Caco-2 (cell line): Measurements from ENCODE around the gene APMAP. TPM values are rescaled to one million over a fixed set of nuclear protein-coding genes. Genes with fewer than 3 reads are reported as not detected.
"Not testable (repeated sequence)": the region's sequence is repeated elsewhere in the genome, so short reads cannot be mapped to it uniquely, and the experiment has no call there.

ENCODE experiments used
- BruUV-seq: library from RNA; stranded (reverse); fragments of 400-500 nt; replicated peaks from 2 replicates; lab custom pipeline; 2021; lab: Mats Ljungman, UMichigan
- CTCF ChIA-PET: fragments of 300-600 bp; sonication (Branson Sonifier 250); formaldehyde crosslinking; loops from one replicate; lab custom pipeline; 2022; ENCODE audit warnings: antibody characterized with exemption; lab: Charles Lee
- POLR2A ChIA-PET: fragments of 300-600 bp; sonication (Branson Sonifier 250); formaldehyde crosslinking; loops from one replicate; lab custom pipeline; 2022; ENCODE audit warnings: antibody characterized with exemption; lab: Charles Lee
- DNase-seq, 2 experiments: peaks; one replicate each; pipeline versions ENCODE4 v3.0.0 to v3.0.0-alpha.2; 2020 to 2022
- H3K27me3 ChIP-seq: replicated peaks from 2 replicates; pipeline ENCODE4 v1.6.0; 2011; ENCODE audit warnings: low read length; ENCODE audit not compliant: control insufficient read depth, insufficient read depth
- H3K36me3 ChIP-seq: 2 replicates; pipeline ENCODE4 v1.5.1; 2011; ENCODE audit warnings: low read length; ENCODE audit not compliant: control insufficient read depth, insufficient read depth
- H3K4me1 ChIP-seq: fragments of 250-450 bp; sonication (Bioruptor Pico); 2 replicates; pipeline ENCODE4 v1.5.1; 2020; ENCODE audit warnings: mild to moderate bottlenecking
- H3K4me3 ChIP-seq: 2 replicates; pipeline ENCODE4 v1.5.1; 2011; ENCODE audit warnings: low read depth, mild to moderate bottlenecking, control low read depth, low read length
- H3K9me3 ChIP-seq: fragments of 250-450 bp; sonication (Bioruptor Pico); 2 replicates; pipeline ENCODE4 v1.5.1; 2020; ENCODE audit warnings: mild to moderate bottlenecking, moderate library complexity
- H3K27ac Mint-ChIP-seq: one replicate; pipeline ENCODE4 v1.8.0; 2022; ENCODE audit warnings: mixed read lengths; ENCODE audit not compliant: unreplicated experiment
- H3K27me3 Mint-ChIP-seq: one replicate; pipeline ENCODE4 v1.8.0; 2022; ENCODE audit warnings: mixed read lengths; ENCODE audit not compliant: insufficient read depth, unreplicated experiment
- H3K36me3 Mint-ChIP-seq: one replicate; pipeline ENCODE4 v1.8.0; 2022; ENCODE audit warnings: mild to moderate bottlenecking, mixed read lengths; ENCODE audit not compliant: insufficient read depth, unreplicated experiment
- H3K4me1 Mint-ChIP-seq: one replicate; pipeline ENCODE4 v1.8.0; 2022; ENCODE audit warnings: low read depth, mixed read lengths; ENCODE audit not compliant: unreplicated experiment
- H3K4me3 Mint-ChIP-seq: one replicate; pipeline ENCODE4 v1.8.0; 2022; ENCODE audit warnings: mild to moderate bottlenecking, moderate library complexity, mixed read lengths; ENCODE audit not compliant: unreplicated experiment
- H3K9me3 Mint-ChIP-seq: one replicate; pipeline ENCODE4 v1.8.0; 2022; ENCODE audit warnings: mixed read lengths; ENCODE audit not compliant: unreplicated experiment
- CTCF ChIP-seq, 2 experiments: fragments of 200-600 bp in 1 of 2; IDR thresholded peaks; 1 replicate in 1 of 2; 2 replicates in 1 of 2; pipeline versions ENCODE4 v1.5.1 to v1.8.0; 2011 to 2022; ENCODE audit warnings: antibody characterized with exemption in 1 of 2, control low read depth in 1 of 2, inconsistent platforms in 1 of 2, low read depth in 1 of 2, low read length in 1 of 2, mild to moderate bottlenecking in 1 of 2, moderate library complexity in 1 of 2; ENCODE audit not compliant: insufficient read depth in 1 of 2, severe bottlenecking in 1 of 2, unreplicated experiment in 1 of 2
- intact Hi-C: fragments of 100-400 bp; cut with micrococcal nuclease; formaldehyde crosslinking; loops from one replicate; pipeline ENCODE4 v1.10.0; 2022; ENCODE audit not compliant: unreplicated experiment
- total RNA-seq: library from RNA; stranded (reverse); gene quantifications from 2 replicates; pipeline ENCODE4 v1.2.3, GENCODE V29; 2022

APMAP gene
- total RNA-seq, 1 experiment from 2014 or later, result 138 TPM

- no peaks in the 10 kb centered on the region for H3K27me3 Mint-ChIP-seq
- intact Hi-C loops, result no loop called here
- POLR2A ChIA-PET, result no interaction called here
- peaks cover 5% of the 10 kb centered on the region for H3K9me3 ChIP-seq
- TF ChIP-seq CTCF (IDR thresholded peaks at IDR 0.05; ENCODE audit: insufficient read depth in 1 of 2, low read depth in 1 of 2, low read length in 1 of 2, severe bottlenecking in 1 of 2, unreplicated experiment in 1 of 2), result no peak
- H3K36me3 ChIP-seq, result no peaks in the 10 kb centered on the region
- H3K4me3 ChIP-seq, result no peak overlapping the region
- H3K36me3 Mint-ChIP-seq, result no peaks in the 10 kb centered on the region
- no peak for DNase-seq
- H3K27me3 ChIP-seq, result no peaks in the 10 kb centered on the region
- no peak overlapping the region for H3K27ac Mint-ChIP-seq
- no peaks in the 10 kb centered on the region for H3K4me1 ChIP-seq
- CTCF ChIA-PET, result no interaction called here
- peaks cover 36% of the 10 kb centered on the region for H3K9me3 Mint-ChIP-seq
- no peak overlapping the region for H3K4me3 Mint-ChIP-seq
- no TSS peak for BruUV-seq
- no peaks in the 10 kb centered on the region for H3K4me1 Mint-ChIP-seq
Measured at GRCh38 chr20:24949756-24950127, 42.8 kb downstream of the APMAP start.

GRCh38 chr20:24948939-24949679, 43.4 kb downstream of the APMAP start, which contains the start of gene CST7:
TSS of gene CST7 (plus strand) at chr20:24949269. CDS start at chr20:24949506, 237 bp downstream.
- H3K9me3 ChIP-seq, result peaks cover 5% of the 10 kb centered on the region
- no peak within 1 kb of the TSS for H3K4me3 ChIP-seq
- DNase-seq, result no peak
- H3K4me1 ChIP-seq, result no peaks in the 10 kb centered on the region
- H3K36me3 ChIP-seq, result no peaks in the 10 kb centered on the region
- Mint-ChIP-seq H3K27ac (no peak within 1 kb of the TSS), H3K9me3 (peaks cover 36% of the 10 kb centered on the region), H3K27me3 (no peaks in the 10 kb centered on the region), H3K36me3 (no peaks in the 10 kb centered on the region), H3K4me1 (no peaks in the 10 kb centered on the region), H3K4me3 (no peak within 1 kb of the TSS)
- ChIA-PET POLR2A (no interaction called here), CTCF (no interaction called here)
- no TSS peak for BruUV-seq
- TF ChIP-seq CTCF (IDR thresholded peaks at IDR 0.05; ENCODE audit: insufficient read depth in 1 of 2, low read depth in 1 of 2, low read length in 1 of 2, severe bottlenecking in 1 of 2, unreplicated experiment in 1 of 2), result no peak
- intact Hi-C loops, result no loop called here
- no peaks in the 10 kb centered on the region for H3K27me3 ChIP-seq

DNA sequence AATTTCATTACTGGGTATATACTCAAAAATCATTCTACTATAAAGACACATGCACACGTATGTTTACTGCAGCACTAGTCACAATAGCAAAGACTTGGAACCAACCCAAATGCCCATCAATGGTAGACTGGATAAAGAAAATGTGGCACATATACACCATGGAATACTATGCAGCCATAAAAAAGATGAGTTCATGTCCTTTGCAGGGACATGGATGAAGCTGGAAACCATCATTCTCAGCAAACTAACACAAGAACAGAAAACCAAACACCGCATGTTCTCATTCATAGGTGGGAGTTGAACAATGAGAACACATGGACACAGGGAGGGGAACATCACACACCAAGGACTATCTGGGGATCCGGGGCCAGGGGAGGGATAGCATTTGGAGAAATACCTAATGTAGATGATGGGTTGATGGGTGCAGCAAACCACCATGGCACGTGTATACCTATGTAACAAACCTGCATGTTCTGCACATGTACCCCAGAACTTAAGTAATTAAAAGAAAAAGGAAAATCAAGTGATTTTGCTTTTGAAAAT, 44.1 kb downstream of the APMAP start:
- H3K27ac Mint-ChIP-seq, H3K27me3 Mint-ChIP-seq, DNase-seq, H3K36me3 ChIP-seq, H3K36me3 Mint-ChIP-seq, BruUV-seq, CTCF ChIA-PET, H3K4me3 Mint-ChIP-seq, H3K4me1 ChIP-seq, H3K4me3 ChIP-seq, H3K9me3 ChIP-seq, intact Hi-C loops, POLR2A ChIA-PET, H3K4me1 Mint-ChIP-seq, H3K27me3 ChIP-seq: not testable (repeated sequence)
- peaks cover 36% of the 10 kb centered on the region for H3K9me3 Mint-ChIP-seq

DNA sequence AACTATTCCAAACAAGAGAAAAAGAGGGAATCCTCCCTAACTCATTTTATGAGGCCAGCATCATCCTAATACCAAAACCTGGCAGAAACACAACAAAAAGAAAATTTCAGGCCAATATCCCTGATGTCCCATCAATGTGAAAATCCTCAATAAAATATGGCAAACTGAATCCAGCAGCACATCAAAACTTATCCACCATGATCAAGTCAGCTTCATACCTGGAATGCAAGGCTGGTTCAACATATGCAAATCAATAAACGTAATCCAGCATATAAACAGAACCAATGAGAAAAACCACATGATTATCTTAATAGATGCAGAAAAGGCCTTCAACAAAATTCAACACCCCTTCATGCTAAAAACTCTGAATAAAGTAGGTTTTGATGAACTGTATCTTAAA, 46.2 kb downstream of the APMAP start:
- POLR2A ChIA-PET, H3K27ac Mint-ChIP-seq, CTCF ChIA-PET, H3K27me3 Mint-ChIP-seq, H3K36me3 Mint-ChIP-seq, H3K36me3 ChIP-seq, H3K4me3 Mint-ChIP-seq, H3K4me1 Mint-ChIP-seq, BruUV-seq, DNase-seq, intact Hi-C loops, H3K27me3 ChIP-seq, H3K9me3 ChIP-seq, H3K4me1 ChIP-seq, H3K4me3 ChIP-seq: not testable (repeated sequence)
- peaks cover 36% of the 10 kb centered on the region for H3K9me3 Mint-ChIP-seq
